H1 (cell line): ENCODE results near the gene SFXN4. TPM values are rescaled to one million over a fixed set of nuclear protein-coding genes. Genes with fewer than 3 reads are reported as not detected.

Experiments
- BACH1 ChIP-seq: IDR thresholded peaks from 2 replicates; pipeline ENCODE4 v1.6.1; 2012; ENCODE audit warnings: low read length, improper control_type of control experiment
- CREB1 ChIP-seq: IDR thresholded peaks from 2 replicates; pipeline ENCODE4 v1.6.1; 2012; ENCODE audit warnings: inconsistent platforms
- PHF8 ChIP-seq: fragments of 200-600 bp; sonication (generic); conservative IDR thresholded peaks from 2 replicates; pipeline ENCODE4 v1.7.1; 2012; ENCODE audit warnings: low read depth, mild to moderate bottlenecking, inconsistent platforms, low read length, moderate library complexity
- RBBP5 ChIP-seq: IDR thresholded peaks from 2 replicates; pipeline ENCODE4 v1.7.1; 2012; ENCODE audit warnings: low read depth, mild to moderate bottlenecking, inconsistent platforms, low read length, moderate library complexity, borderline replicate concordance
- polyA plus RNA-seq, 7 experiments: library from polyadenylated mRNA; depleted of rRNA in 3 of 7; stranded (reverse) in 5 of 7; unstranded in 2 of 7; fragments of >200 nt in 5 of 7; fragments of 200-250 nt in 2 of 7; gene quantifications; 1 replicate in 5 of 7; 2 replicates in 1 of 7; 4 replicates in 1 of 7; pipeline versions ENCODE4 v1.2.1 to v1.2.3, GENCODE V29; 2011 to 2013; ENCODE audit warnings: missing spikeins in 2 of 7, mixed read lengths in 2 of 7
- total RNA-seq: library from RNA; stranded (reverse); fragmentation: NEBNext Ultra II Directional; extraction: Animal tissue kit (Norgen Biotek cat#: 25700); gene quantifications from 2 replicates; pipeline ENCODE4 v1.2.1, GENCODE V29; 2021

The SFXN4 gene
- total and polyA plus RNA-seq, 2 of the 8 experiments (the other 6 are each of a cell fraction or from before 2014, with no cell fraction given) = 15.4 to 21.6 TPM

- peak; percentile 53; the same call in 1 of the 2 replicates for TF ChIP-seq RBBP5
- peak; percentile 94 for TF ChIP-seq PHF8
- TF ChIP-seq BACH1 = no peak
- 0 out of 2 replicates have a peak, but pooled peaks have one; percentile 8 for TF ChIP-seq CREB1
- TF ChIP-seq, all 59 proteins: peak for 10
Measured at GRCh38 chr10:119103903-119104653, 61.4 kb downstream of the SFXN4 start, which contains the start of gene DENND10 (continued).
